Cardiac fibroblast (primary cell): ENCODE measurements around the gene MAB21L2.

Experiments
- DNase-seq, 2 donors: peaks; one replicate each; pipeline versions ENCODE4 v3.0.0 to v3.0.0-alpha.2; 2010; ENCODE audit warnings: low read depth in 2 of 2
- H3K4me3 ChIP-seq, 2 donors: replicated peaks in 1 of 2; 1 replicate in 1 of 2; 2 replicates in 1 of 2; pipeline ENCODE4 v1.5.1; 2011; ENCODE audit warnings: low read depth in 2 of 2, low read length in 2 of 2, mild to moderate bottlenecking in 2 of 2, moderate library complexity in 1 of 2
- CTCF ChIP-seq: IDR thresholded peaks from one replicate; pipeline ENCODE4 v1.5.1; 2011; ENCODE audit warnings: low read depth, mild to moderate bottlenecking, low read length, inconsistent platforms

MAB21L2 gene

GRCh38 chr4:150588316-150588715 is 6.4 kb downstream of the MAB21L2 start:
- H3K4me3 ChIP-seq, result no peak overlapping the region
- no peak for TF ChIP-seq CTCF
- DNase-seq, result no peak

GRCh38 chr4:150589157-150589556 is 7.2 kb downstream of the MAB21L2 start:
- DNase-seq, result no peak
- no peak overlapping the region for H3K4me3 ChIP-seq
- TF ChIP-seq CTCF, result no peak

GRCh38 chr4:150590631-150591030 is 8.7 kb downstream of the MAB21L2 start:
- no peak overlapping the region for H3K4me3 ChIP-seq
- no peak for TF ChIP-seq CTCF
- DNase-seq, result no peak

GRCh38 chr4:150591406-150591805 is 9.5 kb downstream of the MAB21L2 start:
- TF ChIP-seq CTCF, result no peak
- no peak overlapping the region for H3K4me3 ChIP-seq
- no peak for DNase-seq

- H3K4me3 ChIP-seq, result no peak overlapping the region
- no peak for DNase-seq
- no peak for TF ChIP-seq CTCF
These were observed 10.0 kb downstream of the MAB21L2 start for GRCh38 chr4:150591904-150592303.

- peak; percentile 33 for TF ChIP-seq CTCF
- peak; percentile 49 to 54 for DNase-seq
- H3K4me3 ChIP-seq, result no peak overlapping the region
These were observed 12.0 kb downstream of the MAB21L2 start for GRCh38 chr4:150593996-150594395.

- DNase-seq, result no peak
- H3K4me3 ChIP-seq, result no peak overlapping the region
- TF ChIP-seq CTCF, result no peak
These were observed 17.0 kb downstream of the MAB21L2 start for GRCh38 chr4:150598909-150599308.
